Measurements from ENCODE around the gene KCNN3.

Gene KCNN3

GRCh38 chr1:154840269-154841176 is 29.6 kb downstream of the KCNN3 start:
- no peak for DNase-seq

GRCh38 chr1:154839691-154840090 is 30.4 kb downstream of the KCNN3 start:
- DNase-seq: no peak

GRCh38 chr1:154838988-154839387 is 31.1 kb downstream of the KCNN3 start:
- no peak for DNase-seq

DNA sequence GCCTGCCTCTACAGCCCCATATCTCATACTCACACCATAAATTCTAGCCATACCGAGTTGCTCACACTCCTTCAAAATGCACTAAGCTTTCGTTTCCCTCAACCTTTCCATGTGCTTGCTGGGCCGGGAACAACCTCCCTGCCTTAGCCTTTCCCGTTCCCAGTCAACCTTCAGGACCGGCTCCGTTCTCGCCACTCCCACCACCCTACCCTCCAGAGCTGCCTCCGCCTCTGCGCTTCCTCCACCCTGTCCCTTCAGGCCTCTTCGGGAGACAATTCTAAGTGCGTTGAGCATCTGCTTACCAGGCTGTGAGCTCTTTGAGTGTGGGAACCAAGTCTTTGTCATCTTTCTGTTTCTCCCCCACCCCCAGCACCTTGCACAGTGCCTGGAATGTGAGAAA is 31.6 kb downstream of the KCNN3 start:
- no peak for DNase-seq

GRCh38 chr1:154837672-154838171 is 32.4 kb downstream of the KCNN3 start:
- DNase-seq: no peak

GRCh38 chr1:154837034-154837671 is 32.9 kb downstream of the KCNN3 start:
- no peak for DNase-seq

GRCh38 chr1:154835531-154836324 is 34.4 kb downstream of the KCNN3 start:
- DNase-seq: no peak

DNA sequence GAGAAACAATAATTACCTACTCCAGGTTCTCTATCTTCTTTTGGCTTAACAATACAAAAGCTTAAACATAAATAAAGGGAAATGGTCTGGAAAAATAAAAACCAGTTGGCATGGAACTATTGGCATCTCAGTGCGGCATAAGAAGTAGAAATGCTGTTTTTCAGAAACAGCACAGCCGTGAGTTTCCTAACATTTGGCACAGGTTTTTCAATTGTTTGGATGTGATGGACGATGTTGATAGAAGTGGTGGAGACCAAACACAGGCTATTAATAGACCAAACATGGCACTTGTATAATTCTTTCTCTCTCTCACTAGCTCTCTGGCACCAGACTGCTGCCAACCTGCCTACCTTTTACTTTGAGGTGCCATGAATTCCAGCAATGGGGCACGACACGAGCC is 36.2 kb downstream of the KCNN3 start:
- DNase-seq: no peak

DNA sequence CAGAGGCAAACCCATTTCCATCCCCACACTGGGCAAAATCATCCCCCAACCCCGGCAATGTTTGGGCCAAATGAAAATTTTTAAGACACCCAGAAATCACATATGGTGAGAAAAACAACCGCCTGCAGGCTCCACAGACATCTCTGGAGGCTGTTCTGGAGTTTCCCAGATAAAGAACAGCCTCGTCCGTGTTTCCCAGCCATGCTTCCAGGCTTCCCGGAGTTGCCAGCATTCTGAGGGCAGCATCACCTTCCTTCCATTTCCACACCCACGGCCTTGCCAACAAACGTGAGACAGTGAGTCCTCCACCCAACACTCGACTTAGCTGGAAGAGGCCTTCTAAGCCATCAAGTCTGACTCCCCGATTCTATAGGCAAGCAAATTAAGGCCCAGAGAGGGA is 36.9 kb downstream of the KCNN3 start:
- no peak for DNase-seq

DNA sequence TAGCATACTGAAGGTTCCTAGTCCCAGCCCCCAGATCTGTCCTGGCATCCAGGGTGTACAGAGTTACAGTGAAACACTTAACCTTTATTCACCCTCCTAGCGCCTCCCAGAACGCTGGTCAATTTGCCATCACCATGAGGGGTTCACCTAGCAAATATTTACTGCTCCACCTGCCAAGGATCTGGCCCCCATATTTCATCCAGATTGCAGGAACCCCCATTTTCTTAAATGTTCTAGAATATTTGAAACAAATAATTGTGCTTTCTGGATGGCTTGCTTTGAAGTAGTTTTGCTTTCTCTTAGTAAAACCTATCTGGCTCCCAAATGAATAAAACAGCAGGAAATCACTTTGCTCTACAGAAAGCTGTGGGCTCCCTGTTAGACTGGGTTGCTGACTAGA is 37.7 kb downstream of the KCNN3 start:
- no peak for DNase-seq

- DNase-seq: no peak
Measured at GRCh38 chr1:154831462-154831861, 38.6 kb downstream of the KCNN3 start.

DNA sequence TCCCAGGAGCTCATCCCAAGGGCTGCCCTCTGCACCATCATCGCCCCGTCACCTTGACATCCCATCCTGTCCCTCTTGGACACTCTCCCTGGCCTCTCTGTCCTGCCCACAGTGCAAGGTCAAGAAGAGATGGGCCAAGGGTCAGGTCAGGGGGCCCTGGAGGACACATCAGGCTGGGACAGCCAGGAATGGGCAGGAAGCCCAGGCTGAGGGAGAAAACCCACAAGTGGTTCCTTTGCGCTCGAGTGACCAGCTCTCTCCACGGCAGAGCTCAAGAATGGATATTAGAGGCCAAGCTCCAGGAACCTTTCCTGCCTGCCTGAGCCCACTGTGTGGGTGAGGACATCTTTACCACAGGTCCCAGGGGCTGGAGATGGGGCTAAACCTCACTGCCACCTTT is 41.0 kb downstream of the KCNN3 start:
- no peak for DNase-seq

DNA sequence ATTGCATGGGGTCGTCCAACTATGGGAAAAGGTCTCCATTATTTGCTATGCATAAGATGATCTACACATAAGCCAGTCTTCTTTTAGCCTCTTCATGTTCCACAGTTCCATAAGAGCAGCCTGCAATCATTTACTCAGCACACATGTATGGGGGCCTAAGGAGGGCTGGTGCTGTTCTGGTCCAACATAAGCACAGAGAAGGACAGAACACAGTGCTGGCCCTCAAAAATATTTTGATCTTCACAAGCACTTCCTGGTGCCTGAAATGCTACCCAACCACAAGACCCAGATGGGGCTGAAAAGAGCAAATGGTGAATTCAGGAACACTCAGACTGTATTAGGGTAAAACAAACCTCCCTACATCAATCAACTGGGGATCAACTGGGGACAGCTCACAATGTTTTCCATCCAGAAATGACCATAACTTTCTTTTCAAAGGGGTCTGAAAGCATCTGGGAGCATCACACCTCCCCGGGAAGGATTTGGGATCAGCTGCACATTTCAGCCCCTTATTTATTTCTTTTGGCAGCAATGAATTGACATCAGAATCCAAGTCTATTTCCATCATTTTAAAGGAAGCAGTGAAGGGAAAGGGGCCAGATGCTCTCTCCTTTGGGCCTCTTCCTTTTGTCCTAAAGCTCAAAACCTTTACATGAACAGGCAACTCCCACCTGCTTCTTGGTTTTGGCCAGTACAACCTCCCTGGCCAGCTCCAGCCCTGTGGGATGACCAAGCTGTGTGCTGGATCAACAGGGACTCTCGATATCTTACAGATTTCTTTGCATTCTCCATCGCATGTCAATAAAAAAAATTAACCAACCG is 45.7 kb downstream of the KCNN3 start:
- no peak for DNase-seq

DNA sequence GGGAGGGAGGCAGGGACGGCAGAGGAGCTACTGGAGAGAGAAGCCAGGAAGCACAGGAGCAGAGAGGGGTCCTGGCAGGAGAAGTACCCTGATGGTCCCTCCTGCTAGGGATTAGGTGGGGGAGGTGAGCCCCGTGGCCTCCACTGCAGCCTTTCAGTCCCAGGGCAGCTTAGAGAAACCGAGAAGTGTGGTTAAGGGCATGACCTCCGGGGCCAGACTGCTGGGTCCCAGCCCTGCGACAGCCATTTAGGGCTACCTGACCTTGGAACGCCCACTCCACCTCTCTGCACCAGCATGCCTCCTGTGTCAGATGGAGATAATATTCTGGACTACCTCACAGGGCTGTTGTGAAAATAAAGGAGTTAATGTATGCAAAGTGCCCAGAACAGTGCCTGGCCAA is 47.4 kb downstream of the KCNN3 start:
- no peak for DNase-seq

- DNase-seq: no peak
Measured at GRCh38 chr1:154822233-154822632, 47.8 kb downstream of the KCNN3 start.

DNA sequence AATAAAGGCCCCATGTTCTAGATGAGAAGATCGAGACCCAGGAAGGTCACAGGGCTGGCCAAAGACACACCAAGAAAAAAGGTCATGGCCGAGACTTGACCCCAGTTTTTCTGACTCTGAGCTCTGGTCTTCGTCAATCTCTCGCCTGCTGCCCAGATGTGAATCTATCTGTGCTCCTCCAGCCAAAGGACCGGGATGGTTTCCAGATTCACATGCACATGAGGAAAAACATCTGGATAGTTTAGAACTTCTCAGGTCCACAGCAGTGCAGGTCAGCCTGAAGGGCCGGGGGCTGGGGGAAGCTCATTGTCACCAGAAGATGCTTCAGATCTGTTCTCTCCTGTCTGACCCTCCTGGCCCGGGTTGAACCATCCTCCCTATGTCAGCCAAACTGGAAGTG is 49.0 kb downstream of the KCNN3 start:
- DNase-seq: no peak

- no peak for DNase-seq
Measured at GRCh38 chr1:154820646-154821045, 49.4 kb downstream of the KCNN3 start.

GRCh38 chr1:154819628-154820590 is 50.2 kb downstream of the KCNN3 start:
- DNase-seq: peak; percentile 88

GRCh38 chr1:154818911-154819310 is 51.2 kb downstream of the KCNN3 start:
- no peak for DNase-seq

- DNase-seq: no peak
Measured at GRCh38 chr1:154816937-154817336, 53.1 kb downstream of the KCNN3 start.

DNA sequence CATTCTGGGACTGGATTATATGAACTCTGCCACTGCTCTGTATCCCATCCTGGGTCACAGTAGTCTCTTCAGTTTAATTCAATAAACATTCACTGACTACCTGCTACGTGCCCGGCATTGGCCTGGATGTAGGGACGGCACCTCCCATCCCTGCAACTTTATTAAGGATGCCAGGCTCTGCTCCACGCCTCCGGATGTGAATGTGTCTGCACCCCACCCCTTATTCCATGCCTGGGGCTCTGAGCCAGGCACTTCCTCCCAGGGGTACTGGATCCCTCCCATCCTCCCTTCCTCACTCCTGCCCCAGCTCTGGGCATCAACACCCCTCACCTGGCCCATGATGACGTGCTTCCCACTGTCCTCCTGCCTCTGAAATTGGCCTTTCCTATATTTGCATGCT is 53.7 kb downstream of the KCNN3 start:
- DNase-seq: no peak
